ENCODE results near the gene ANGPTL8.

GRCh38 chr19:11291415-11291814 is 52.0 kb downstream of the ANGPTL8 start:
- TF ChIP-seq CTCF (IDR thresholded peaks at IDR 0.05; ENCODE audit: low read depth, low read length): no peak
- TF ChIP-seq EZH2phosphoT487 (IDR thresholded peaks at IDR 0.05; ENCODE audit: low read depth): no peak
